Omental fat pad (tissue), 4 donors: Measurements from ENCODE around the gene STRIT1. TPM values are rescaled to one million over a fixed set of nuclear protein-coding genes. Genes with fewer than 3 reads are reported as not detected.

Experiments used
- ATAC-seq: fragments of 150-250 bp; one replicate; pipeline ENCODE4 v1.9.1; 2016; ENCODE audit warnings: mild to moderate bottlenecking, moderate library complexity; ENCODE audit not compliant: low FRiP score
- DNase-seq: peaks from one replicate; pipeline ENCODE4 v3.0.0-alpha.2; 2019; ENCODE audit warnings: low spot score
- total RNA-seq, 4 donors: library from RNA; depleted of rRNA; stranded (reverse); fragments of >200 nt; gene quantifications; one replicate each; pipeline ENCODE4 v1.1.0, GENCODE V29; 2016
- TF ChIP-seq, protein P1 (sequence below), 3 donors: fragments of 450-650 bp; IDR thresholded peaks; one replicate each; pipeline ENCODE4 v1.5.1; 2016 to 2017; ENCODE audit warnings: antibody characterized with exemption in 3 of 3, mild to moderate bottlenecking in 3 of 3, moderate library complexity in 2 of 3

Gene STRIT1
- total RNA-seq, 4 donors from 2014 or later, result not detected

DNA sequence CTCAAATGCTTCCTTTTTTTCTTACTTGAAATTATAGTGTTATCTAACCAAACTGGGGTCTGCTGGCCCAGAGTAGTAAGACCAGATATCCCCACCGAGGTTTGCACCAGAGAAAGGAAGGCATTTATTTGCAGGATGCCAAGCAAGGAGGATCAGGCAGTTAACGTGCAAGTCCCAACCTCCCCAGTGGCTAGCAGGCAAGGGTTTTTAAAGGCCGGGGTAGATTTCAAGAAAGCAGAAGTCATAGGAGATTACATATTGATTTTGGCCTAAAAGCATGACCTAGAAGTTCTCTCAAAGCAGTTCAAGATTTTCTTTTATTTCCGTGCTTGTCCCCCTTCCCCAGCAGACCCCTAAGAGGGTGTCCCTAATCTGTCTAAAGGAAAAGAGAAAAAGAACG is 32.8 kb upstream of the STRIT1 start:
- no peak for DNase-seq
- no peak for ATAC-seq
- TF ChIP-seq, protein P1, sequence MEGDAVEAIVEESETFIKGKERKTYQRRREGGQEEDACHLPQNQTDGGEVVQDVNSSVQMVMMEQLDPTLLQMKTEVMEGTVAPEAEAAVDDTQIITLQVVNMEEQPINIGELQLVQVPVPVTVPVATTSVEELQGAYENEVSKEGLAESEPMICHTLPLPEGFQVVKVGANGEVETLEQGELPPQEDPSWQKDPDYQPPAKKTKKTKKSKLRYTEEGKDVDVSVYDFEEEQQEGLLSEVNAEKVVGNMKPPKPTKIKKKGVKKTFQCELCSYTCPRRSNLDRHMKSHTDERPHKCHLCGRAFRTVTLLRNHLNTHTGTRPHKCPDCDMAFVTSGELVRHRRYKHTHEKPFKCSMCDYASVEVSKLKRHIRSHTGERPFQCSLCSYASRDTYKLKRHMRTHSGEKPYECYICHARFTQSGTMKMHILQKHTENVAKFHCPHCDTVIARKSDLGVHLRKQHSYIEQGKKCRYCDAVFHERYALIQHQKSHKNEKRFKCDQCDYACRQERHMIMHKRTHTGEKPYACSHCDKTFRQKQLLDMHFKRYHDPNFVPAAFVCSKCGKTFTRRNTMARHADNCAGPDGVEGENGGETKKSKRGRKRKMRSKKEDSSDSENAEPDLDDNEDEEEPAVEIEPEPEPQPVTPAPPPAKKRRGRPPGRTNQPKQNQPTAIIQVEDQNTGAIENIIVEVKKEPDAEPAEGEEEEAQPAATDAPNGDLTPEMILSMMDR (IDR thresholded peaks at IDR 0.05), result no peak

DNA sequence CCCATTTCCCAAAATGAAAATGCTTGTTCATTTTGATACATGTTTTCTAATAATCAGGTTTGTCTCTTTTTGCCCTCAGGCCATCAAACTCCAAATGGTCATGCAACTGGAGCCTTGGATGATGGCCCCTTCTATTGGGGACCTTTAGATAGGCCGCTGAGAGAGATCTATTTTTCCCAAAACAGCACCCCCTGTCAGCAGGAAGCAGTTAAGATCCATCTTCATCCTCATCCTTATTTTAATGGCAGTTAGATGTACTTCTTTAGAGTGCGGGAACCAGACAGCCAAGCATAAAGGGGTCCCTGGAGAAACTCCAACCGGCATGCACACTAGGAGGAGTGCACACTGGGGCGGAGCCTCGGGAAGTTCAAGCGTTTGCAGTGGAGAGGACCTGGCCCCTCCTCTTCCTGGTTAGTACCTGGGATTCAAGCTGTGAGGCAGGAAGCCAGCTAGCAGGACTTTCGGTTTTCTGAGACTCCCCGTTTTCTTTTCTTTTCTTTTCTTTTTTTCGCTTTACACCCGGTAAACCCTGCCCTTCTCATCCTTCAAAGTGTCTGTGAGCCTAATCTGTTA is 31.9 kb upstream of the STRIT1 start:
- TF ChIP-seq, protein P1 (IDR thresholded peaks at IDR 0.05), result no peak
- no peak for ATAC-seq

DNA sequence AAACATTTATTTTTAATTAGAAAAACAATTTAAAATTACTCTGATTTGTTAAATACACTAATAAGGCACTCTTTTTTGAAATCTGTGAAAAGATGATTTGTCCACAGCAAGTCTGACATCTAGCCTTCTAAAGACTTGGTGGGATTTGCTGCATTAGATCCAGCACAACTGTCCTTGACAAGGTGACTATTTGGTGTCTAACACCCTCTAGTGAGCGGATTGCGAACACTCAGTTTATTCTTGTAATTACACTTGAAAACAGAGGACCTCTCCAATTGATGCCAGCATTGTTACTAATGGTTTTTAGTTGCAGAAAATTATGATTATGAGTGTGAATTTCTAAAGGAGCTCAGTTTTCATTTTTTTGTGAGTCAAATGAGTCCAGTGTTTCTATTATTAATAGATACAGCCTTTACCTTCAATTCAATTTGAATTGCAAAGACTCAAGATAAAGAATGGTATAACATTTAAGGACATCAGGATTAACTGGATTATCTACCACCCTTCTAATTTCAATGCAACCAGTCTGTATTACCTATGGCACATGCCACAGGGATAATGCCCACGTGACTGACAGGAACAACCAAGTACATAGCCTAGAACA is 29.7 kb upstream of the STRIT1 start:
- DNase-seq (no peak), ATAC-seq (no peak)
- TF ChIP-seq, protein P1 (IDR thresholded peaks at IDR 0.05), result no peak

More for the DNA sequence above, 31.9 kb upstream of the STRIT1 start:
- DNase-seq, result no peak

DNA sequence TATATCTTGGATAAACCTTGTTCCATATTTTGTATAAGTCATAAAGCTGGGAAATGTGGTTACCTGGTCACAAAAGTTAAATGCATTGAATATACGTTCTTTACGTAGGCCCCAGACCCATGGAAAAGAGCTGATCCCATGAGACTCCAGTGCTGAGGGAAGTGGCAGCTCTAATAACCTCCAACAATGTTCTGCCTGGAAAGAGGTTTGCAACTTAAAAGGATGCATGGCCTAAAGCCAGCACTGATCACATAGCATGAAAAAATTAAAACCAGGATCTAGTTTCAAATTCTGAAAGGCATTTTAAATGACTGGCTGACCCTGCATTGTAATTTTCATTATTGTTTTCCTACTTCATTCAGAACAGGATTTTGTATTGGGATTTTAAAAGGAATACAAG is 27.9 kb upstream of the STRIT1 start:
- TF ChIP-seq, protein P1 (IDR thresholded peaks at IDR 0.05), result no peak
- ATAC-seq (no peak), DNase-seq (no peak)

DNA sequence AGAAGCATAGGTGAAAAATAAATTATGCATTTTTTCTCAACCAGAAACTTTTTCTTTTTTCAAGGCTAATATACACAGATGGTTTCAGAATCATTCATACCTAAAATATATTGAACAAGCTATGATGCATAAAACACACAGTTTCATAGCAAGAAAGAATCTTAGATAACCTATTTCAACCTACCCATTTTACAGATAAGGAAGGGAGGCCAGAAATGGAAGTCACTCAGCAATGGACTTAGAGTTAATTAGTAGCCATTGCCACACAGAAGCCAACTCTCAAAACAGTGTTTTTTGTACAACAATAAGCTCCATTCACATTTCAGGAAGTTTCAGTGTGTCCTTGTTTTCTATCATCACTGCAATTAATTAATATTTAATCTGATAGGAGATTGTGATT is 27.5 kb upstream of the STRIT1 start:
- no peak for ATAC-seq
- DNase-seq, result no peak
- TF ChIP-seq, protein P1 (IDR thresholded peaks at IDR 0.05), result no peak

DNA sequence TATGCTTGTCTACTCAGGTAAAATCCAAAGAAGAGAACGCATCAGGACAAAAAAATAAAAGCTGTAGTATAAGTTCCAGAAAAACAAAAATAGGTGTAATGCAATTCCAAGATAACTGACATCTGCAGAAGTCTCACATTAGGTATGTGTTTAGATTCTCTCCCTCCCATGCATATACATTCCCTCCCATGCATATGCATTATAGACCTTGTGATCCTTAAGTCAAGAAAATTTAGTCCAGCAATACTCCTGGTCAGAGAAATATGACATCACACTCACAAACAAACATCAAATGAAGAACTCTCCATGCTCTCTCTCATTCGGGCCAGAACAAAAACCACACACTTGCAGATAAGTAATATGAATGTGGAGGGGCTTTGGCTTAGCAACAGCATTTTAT is 25.3 kb upstream of the STRIT1 start:
- DNase-seq (no peak), ATAC-seq (no peak)
- TF ChIP-seq, protein P1 (IDR thresholded peaks at IDR 0.05), result no peak

DNA sequence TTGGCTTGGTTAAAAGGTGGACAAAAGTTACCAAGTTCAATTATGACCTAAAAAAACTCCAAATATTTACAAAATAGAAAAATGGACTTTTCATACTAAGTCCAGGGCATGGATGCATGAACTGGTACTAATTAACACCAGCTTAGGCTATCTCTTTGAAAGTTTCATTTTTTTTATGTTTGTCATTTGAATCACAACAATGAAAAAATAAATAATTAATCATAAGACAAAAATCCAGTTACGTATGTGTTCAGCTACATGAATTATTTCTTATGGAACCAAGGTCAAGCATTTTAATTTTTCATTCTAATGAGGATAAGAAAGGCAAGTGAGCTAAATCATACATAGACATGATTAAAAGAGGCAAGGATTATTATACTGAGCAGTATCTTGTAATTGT is 23.7 kb upstream of the STRIT1 start:
- TF ChIP-seq, protein P1 (IDR thresholded peaks at IDR 0.05), result no peak
- ATAC-seq (no peak), DNase-seq (no peak)
